Right renal cortex interstitium (tissue), 3 donors: ENCODE measurements around the gene WDR43. TPM values are rescaled to one million over a fixed set of nuclear protein-coding genes. Genes with fewer than 3 reads are reported as not detected.
A peak's percentile ranks its signal among the peaks of the same experiment; 100 is the strongest.
"Not testable (repeated sequence)": the region's sequence is repeated elsewhere in the genome, so short reads cannot be mapped to it uniquely, and the experiment has no call there.

Source experiments
- DNase-seq, 3 donors: peaks; one replicate each; pipeline ENCODE4 v3.0.0-alpha.2; 2013; ENCODE audit warnings: low read depth in 3 of 3, low spot score in 2 of 3
- polyA plus RNA-seq, 3 donors: library from polyadenylated mRNA; unstranded; fragments of 120-200 nt; gene quantifications; one replicate each; pipeline ENCODE4 v1.2.1, GENCODE V29; 2013; ENCODE audit not compliant: insufficient read length in 3 of 3

WDR43 gene
- polyA plus RNA-seq, 3 donors: 55.8 to 62.0 (median 59.0) TPM

DNA sequence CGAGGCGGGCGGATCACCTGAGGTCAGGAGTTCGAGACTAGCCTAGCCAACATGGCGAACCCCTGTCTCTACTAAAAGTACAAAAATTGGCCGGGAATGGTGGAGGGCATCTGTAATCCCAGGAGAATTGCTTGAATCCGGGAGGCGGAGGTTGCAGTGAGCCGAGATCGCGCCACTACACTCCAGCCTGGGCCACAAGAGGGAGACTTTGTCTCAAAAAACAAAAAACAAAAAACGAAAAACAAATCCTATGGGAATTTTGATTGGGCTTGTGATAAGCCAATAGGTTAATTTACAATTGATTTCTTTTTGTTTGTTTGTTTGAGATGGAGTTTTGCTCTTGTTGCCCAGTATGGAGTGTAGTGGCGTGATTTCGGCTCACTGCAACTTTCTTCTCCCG lies 62.4 kb downstream of the WDR43 start:
- no peak for DNase-seq

DNA sequence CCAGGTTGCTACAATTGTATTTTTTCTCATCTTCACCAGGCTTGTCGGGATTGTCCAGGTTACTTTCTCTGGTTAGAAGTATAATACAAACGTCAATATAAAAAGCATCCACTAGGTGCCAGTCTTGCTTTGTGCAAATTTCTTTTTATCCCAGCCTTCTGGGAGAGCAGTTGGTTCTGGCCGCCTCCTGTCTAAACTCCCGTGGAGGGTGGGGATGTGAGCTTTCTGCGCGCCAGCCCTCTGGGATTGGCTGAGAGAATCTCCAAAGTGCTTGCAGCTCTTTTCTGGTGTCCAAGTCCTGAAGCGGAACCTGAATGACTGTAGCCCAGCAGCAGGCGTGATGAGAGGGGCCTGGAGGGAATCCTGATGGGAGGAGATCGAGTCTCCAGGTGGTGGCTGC lies 64.2 kb downstream of the WDR43 start:
- peak; percentile 54 to 61 (median 57) for DNase-seq

DNA sequence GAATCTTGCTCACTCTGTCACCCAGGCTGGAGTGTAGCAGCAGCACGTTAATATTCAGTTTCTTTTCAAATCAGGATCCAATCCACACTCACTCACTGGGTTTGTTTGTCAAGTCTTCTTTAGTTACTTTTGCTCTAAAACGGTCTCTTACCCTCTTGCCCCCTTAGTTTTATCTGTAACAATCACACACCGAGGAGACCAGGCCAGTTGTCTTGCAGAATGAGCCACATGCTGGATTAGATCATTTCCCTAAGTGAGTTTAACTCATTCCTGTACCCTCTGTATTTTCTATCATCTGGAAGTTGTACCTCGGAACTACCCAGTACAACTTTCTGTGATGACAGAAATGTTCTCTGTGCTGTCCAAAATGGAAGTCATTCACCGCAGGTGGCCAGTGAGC lies 65.9 kb downstream of the WDR43 start:
- DNase-seq: no peak

DNA sequence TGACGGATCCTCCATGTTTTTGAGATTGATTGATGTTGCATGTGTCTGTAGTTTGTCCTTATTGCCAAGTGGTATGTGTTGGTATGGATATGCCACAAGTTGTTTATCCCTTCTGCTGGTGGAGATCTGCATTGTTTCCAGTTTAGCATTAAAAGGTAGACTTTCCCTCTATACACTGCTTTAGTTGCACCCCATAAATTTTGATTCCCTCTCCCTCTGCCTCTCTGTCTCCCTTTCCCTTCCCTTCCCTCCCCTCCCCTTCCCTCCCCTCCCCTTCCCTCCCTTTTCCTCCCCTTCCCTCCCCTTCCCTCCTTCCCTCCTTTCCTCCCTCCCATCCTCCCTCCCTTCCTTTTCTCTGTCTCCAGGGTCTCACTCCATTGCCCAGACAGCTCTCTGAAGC lies 68.0 kb downstream of the WDR43 start:
- no peak for DNase-seq

DNA sequence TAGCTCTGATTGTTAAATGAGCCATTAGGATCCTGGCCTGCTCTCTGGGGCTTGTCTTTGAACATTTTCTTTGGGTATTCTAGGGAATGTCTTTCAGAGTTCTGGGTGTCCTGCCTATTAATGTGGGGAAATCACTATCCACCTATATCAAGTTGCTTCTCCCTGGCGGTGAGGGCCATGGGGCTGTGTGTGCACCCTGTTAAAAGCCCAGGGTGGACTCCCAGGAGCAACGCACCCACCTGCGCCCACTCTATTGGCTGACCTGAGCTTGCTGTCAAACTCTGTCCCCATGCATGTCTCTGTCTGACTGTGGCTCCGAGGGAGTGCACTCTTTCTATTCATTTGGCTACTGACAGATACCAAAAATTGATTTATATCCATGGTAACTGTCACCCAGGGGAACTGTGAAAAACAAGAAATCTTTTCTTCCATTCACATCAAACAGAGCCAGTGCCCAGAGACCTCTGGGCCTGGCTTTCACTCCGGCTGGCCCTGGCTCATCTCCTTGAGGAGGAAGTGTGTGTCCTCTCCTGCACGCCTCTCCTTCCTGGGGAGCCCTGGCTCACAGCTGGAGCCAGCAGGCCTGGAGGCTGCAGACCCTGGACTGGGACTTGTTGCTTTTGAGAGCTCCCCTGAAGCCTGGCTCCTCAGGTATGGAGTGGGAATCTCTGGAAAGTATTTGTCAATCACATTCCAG lies 76.1 kb downstream of the WDR43 start:
- DNase-seq: no peak

DNA sequence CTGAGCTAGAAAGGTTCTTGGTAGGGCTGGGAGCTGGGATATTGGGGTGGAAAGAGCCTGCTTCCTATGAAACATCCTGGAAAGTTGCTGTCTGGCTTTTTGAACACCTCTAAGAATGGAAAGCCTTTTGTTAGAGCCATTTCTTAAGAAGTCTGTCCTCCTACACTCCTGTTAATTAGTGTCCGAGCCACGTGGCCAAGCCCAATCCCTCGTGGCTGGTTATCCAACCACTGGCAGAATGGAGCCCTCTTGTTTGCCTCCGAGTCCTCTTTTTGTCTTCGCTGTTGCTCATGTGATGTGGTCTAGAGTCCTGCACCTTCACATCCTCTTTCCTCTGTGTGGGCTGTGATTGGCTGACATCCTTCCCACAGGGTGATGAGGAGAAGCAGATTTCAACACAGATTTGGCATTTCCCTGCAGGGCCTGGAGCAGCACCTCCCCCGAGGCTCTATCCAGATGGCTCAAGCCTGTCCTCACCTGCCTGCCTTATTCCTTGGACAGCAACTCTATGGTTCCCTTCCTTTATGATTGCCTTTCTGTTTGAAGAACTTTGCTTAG lies 78.4 kb downstream of the WDR43 start:
- no peak for DNase-seq

DNA sequence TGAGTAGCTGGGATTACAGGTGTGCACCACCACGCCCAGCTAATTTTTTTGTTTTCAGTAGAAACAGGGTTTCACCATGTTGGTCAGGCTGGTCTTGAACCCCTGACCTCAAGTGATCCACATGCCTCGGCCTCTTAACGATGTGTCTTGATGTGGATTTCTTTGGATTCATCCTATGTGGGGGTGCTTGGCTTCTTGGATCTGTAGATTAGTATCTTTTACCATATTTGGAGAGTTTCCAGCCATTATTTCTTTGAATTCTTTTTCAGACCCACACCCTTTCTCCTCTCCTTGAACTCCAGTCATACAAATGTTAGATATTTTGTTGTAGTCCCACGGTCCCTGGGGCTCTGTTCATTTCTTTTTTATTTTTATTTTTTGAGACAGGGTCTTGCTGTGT lies 79.8 kb downstream of the WDR43 start:
- DNase-seq: no peak

DNA sequence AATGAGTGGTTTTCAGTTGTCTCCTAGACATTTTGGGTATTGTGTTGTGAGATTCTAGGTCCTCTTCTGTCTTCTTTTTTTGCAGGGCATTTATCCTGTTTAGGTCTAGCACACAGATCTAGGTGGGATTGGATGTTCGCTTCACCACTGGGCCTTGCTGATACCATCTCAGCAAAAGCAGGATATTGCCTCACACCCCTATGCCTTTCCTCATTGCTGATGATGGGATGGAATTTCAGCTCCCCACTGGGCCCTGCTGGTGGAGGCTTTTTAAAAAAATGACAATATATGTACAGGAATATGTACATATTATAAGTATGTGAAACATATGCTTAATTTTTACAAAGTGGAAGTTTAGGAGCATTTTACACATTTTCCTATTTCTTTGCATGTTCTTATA lies 81.2 kb downstream of the WDR43 start:
- DNase-seq: no peak

DNA sequence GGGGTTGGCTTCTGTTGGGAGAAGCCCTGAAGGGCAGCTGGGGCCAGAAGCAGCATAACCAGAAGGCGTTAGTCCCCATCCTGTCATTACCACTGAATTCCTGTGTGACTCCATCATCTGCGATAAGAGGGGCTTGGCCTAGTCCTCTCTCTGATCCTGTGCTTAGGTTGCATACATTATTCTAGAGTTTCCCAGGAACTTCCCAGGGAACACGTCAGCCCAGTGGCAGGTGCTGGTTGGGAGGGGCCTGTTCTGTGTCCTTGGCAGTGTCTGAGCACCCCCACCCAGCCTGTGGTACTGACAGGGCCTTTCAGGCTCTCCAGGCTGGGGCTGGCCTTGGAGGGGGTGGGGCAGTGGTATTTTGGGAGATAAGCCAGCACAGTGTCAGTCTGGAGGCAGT lies 82.1 kb downstream of the WDR43 start:
- DNase-seq: no peak

DNA sequence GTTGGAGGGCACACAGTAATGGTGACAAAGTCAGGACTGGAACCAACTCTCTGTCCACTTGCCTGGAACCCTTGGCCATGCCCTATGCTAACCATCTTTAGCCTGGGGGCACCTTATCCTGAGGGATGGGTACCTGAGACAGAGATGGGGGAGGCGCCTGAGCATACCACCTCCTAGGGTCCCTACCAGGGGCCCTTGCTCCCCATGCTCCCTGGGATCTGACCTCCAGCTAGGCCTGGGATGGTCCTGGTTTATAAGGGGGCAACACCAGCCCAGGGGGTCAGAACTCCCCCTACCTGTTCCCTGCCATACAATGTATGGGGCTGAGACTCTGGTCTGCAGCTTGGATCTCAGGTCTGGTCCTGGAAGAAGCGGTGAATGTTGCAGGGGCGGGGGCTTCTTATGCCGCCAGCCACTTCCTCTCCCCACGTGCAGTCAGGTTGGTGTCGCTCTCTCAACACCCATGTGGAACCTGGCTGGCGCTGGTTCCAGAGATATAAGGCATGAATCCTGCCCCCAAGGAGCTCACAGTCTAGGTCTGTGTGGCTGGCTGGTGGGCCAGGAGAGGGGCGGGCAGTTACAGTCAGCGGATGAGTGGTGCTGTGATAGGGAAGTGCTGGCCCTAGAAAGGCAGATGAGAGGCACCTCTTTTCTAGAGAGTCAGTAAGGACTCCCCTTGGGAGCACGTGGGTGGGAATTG lies 82.9 kb downstream of the WDR43 start:
- no peak for DNase-seq

DNA sequence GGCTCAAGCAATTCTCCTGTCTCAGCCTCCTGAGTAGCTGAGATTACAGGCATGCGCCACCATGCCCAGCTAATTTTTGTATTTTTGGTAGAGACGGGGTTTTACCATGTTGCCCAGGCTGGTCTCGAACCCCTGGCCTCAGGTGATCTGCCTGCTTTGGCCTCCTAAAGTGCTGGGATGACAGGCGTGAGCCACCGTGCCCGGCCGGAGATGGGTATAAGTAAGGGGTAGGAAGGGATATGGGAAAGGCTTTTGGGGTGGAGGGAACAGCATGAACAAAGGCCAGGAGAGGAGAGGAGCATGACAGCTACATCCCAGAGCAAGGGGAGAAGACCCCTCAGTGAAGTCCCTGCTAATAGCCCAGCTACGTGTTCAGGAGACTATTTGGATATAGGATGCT lies 83.5 kb downstream of the WDR43 start:
- DNase-seq: not testable (repeated sequence)

DNA sequence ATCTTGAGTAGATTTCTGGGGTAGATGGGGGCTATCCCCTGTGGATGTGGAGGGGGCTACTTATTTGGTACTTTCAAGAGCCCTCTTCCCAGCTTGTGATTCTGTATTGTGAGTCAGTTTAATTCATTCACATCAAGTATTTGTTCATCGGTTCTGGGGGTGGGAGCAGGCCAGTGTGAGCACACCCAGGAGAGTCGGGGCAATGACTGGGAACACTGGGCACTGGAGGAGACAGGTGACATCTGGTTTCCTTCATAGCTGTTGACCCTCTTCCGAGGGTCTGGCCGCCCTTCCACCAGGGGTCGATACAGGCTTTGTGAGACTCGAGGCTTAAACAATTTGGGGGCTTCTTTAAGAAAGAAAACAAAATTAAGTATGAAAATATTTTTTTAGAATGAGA lies 84.1 kb downstream of the WDR43 start:
- DNase-seq: no peak

DNA sequence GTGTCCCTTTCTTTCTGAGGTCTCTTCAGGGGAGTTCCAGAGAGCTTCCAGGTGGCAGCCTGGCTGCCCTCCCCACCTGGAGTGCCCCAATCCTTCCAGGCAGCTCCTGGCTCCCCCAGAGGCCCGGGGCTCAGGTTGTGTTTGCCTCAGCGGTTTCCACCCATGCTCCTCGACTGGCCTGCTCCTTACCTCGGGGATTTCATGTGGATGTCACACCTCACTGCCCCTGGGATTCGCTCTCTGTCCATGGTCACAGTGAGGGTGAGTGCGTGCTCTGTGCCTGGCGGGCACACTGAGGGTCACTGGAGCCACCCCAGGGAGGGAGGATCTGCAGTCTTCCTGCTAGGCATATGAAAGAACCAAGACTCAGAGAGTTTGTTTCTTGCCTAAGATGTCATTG lies 84.6 kb downstream of the WDR43 start:
- no peak for DNase-seq

DNA sequence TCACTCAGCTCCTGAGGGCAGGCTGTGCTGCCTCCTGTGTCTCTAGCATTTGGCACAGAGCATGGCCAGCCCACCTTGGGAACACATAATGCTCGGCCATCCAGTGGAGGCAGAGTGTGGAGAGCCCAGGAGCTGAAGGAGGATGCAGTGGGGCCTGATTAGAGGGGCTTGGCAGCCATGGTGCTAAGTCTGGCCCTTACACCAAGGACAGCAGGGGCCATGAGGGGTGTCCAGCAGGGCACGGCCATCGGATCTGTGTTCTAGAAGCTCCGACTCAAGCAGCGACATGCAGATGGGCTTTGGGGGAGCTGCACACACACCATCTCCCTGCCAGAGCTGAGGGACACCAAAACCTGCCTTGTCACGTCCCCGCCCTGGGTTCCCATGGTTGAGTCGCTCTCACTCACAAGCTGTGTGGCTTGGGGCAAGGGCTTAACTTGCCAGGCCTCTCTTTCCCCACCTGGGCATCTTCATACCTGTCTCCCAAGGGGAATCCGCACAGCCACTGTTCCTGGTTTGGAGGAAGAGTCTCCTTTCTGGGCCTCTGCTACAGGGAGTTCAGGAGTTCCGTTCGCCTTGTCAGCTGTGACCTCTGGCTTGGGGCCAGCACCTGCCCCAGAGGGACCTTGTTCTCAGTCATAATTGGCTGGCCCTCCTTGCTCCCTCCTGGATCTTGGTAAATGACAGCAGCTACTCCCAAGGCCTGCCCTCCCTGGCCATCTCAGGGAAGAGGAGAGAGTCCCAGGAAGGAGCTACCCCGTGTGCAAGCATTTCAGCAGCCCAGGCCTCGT lies 85.3 kb downstream of the WDR43 start:
- DNase-seq: no peak

DNA sequence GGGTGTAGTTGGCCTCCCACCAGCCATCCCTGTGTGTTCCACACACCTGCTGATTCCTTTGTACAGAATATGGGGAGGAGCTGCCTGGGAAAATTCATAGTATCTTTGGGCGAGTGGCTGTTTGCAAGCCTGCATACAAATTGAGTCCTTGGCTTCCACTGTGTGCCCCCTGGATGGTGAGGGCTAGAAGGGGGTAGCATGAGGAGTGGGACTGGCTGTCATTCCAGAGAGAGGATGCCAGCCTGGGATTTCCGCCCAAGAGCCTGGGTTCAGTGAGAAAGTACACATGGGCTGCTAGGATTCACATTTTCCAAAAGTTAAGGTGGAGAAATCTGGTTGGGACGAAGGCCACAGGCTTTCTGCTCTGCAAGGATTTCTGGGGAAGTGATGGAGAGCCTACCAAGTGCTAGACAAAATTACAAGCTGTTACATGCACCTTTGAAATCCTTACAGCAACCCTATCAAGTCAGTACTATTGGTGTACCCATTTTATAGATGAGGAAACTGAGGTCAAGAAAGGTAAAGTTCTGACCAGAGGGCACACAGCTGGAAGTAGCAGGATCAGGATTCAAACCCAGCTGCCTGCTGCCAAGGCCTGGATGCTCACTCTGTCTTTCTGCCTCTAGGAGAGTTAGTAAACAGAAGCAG lies 86.0 kb downstream of the WDR43 start:
- no peak for DNase-seq

DNA sequence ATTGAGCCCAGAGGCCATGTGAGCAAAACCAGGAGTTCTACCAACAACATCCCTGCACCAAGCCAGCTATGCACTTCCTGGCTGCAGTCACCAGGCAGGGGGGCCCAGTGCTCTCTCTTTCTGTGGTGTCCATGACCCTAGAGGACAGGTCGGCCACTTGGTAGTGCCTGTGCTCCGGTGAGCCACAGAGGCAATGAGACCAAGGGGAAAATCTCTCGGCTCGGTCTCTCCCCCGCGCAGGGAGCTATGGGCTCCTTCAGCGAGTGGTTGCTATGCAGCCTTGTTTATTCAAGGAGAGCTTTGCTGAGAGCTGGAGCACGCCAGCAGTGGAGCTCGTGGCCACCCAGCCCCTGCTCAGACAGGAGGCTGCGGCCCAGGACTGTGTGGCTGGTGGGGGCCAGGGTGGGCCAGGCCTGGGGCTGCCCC lies 86.6 kb downstream of the WDR43 start, which contains the start of gene TOGARAM2:
TOGARAM2 (plus strand) TSS at position 283 of the 426 bp plus-strand sequence. CDS start 13,537 bp downstream, outside the sequence.
- DNase-seq: peak in 2 of 3 donors; percentile 37 to 56

DNA sequence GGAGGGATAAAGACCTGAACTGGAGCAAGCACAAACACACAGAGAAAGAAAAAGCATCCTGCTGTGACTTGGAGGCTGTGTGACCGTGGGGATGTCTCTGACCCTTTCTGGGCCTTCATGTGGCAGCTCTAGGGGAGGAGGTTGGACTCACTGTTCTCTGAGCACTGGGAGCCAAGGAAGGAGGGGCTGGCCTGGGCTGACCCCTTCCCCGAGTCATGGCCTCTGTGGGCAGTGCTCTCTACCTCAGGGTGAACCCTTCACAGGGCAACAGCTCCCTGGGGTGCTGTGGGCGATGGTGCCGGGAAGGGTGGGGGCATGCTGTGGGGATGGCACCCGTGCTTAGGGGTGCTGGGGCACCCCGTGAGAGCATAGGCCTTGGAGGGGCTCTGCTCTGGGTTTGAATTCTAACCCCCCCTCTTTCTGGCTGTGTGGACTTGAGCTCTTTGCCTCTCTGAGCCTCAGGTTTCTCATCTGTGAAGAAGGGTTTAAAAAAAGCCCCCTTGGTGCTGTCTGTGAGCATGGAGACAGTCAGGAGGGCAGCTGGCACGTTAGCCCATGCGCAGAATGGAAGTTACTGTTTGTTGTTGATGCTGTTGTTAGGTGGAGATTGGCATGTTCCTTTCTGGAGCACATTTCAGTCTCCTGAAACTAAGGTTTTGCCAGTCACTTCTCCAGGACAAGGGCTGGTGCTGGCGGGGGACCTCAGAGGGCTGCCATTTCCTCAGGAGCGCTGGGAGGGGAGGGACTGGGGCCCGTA lies 87.3 kb downstream of the WDR43 start:
- no peak for DNase-seq

DNA sequence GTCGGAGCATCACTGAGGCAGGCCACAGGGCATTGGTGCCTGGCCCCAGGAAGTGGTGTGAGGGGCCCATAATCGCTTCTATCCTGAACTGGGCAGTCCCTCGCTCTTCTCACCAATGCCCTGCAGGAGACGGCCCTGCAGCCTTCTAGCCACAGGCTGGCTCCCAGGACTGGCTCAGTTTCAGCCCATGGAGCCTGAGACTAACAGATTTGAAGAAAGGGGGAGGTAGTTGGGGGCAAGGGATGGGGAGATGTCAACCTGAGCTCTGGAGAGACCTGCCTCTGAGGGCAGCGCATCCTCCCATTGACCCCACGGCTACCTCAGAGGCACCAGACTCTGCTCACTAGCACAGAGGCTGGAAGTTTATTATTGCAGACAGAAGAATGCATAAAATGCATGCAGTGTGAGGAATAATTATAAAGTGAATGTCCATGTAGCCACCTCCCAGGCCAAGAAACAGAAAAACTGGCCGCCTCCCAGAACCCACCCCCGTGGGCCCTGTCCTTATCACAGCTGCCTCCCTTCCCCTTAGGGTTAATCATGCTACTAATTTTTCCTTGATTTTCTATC lies 88.0 kb downstream of the WDR43 start:
- DNase-seq: no peak

DNA sequence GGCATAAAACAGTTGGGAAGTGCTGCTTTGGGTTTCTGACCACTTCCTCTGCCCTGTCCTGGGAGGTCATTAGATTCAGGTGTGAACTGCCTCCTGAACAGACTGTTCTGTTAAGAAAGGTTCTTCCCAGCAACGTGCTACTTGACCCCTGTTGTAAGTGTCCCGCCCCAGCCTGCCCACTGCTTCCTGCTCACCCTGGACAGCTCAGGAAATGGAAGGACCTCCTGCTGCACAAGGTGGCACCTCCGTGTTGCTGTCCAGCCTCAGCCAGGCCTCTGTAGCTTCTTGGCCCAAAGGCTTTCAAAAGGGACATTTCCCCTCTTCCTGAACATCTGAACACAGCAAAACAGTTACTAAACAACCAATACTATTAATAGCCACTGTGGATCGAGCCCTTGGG lies 92.0 kb downstream of the WDR43 start:
- DNase-seq: no peak

DNA sequence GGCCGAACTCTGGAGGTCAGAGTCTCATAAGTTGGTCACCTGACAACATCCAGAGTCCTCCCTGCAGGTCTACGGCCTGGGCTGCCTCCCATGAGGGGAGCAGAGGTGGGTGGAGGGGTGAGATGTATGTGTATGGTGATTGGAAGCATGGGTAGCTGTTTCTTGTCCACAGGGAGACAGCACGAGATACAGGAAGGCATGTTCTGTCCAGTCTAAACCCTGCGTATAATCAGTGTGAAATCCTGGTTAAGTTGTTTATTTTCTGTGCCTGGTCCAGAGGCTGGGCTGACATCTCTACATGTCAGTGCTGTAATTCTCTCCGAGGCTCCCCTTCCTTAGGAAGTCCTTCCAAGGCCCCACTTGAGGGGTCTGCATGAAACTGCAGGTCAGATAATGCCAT lies 95.5 kb downstream of the WDR43 start:
- DNase-seq: no peak
